Smooth muscle cell (in vitro differentiated cells): ENCODE measurements around the gene ABCF3. TPM values are rescaled to one million over a fixed set of nuclear protein-coding genes. Genes with fewer than 3 reads are reported as not detected.

Source experiments
- DNase-seq: peaks from one replicate; lab custom pipeline; 2025; ENCODE audit not compliant: unreplicated experiment; lab: John Stamatoyannopoulos, UW
- H2AFZ ChIP-seq: fragments of 200-600 bp; sonication (generic); 2 replicates; pipeline ENCODE4 v1.6.0; 2016; ENCODE audit warnings: antibody characterized with exemption, low read depth, mild to moderate bottlenecking
- H3F3A ChIP-seq: fragments of 200-600 bp; sonication (generic); 2 replicates; pipeline ENCODE4 v1.6.0; 2017; ENCODE audit warnings: antibody characterized with exemption, low read depth
- H3K27ac ChIP-seq: fragments of 200-600 bp; sonication (generic); 2 replicates; pipeline ENCODE4 v1.5.1; 2016; ENCODE audit warnings: low read depth, mild to moderate bottlenecking
- H3K27me3 ChIP-seq: fragments of 200-600 bp; sonication (generic); 2 replicates; pipeline ENCODE4 v1.6.1; 2016; ENCODE audit warnings: low read depth, mild to moderate bottlenecking
- H3K36me3 ChIP-seq: fragments of 200-600 bp; sonication (generic); 2 replicates; pipeline ENCODE4 v1.5.1; 2016; ENCODE audit warnings: low read depth
- H3K4me1 ChIP-seq: fragments of 200-600 bp; sonication (generic); 2 replicates; pipeline ENCODE4 v1.5.1; 2016; ENCODE audit warnings: low read depth
- H3K4me2 ChIP-seq: fragments of 200-600 bp; sonication (generic); 2 replicates; pipeline ENCODE4 v1.6.0; 2016; ENCODE audit warnings: mild to moderate bottlenecking
- H3K4me3 ChIP-seq: fragments of 200-600 bp; sonication (generic); 2 replicates; pipeline ENCODE4 v1.5.1; 2016; ENCODE audit warnings: mild to moderate bottlenecking
- H3K79me2 ChIP-seq: fragments of 200-600 bp; sonication (generic); 2 replicates; pipeline ENCODE4 v1.6.0; 2016; ENCODE audit warnings: low read depth, mild to moderate bottlenecking
- H3K9ac ChIP-seq: fragments of 200-600 bp; sonication (generic); 2 replicates; pipeline ENCODE4 v1.6.0; 2016; ENCODE audit warnings: low read depth
- H3K9me3 ChIP-seq: fragments of 200-600 bp; sonication (generic); replicated peaks from 2 replicates; pipeline ENCODE4 v1.5.1; 2016; ENCODE audit warnings: low read depth
- H4K20me1 ChIP-seq: fragments of 200-600 bp; sonication (generic); 2 replicates; pipeline ENCODE4 v1.6.0; 2016; ENCODE audit warnings: low read depth
- CTCF ChIP-seq: fragments of 200-600 bp; sonication (generic); IDR thresholded peaks from 2 replicates; pipeline ENCODE4 v1.5.1; 2017; ENCODE audit warnings: borderline replicate concordance, mild to moderate bottlenecking, antibody characterized with exemption; ENCODE audit not compliant: insufficient read depth, poor library complexity, severe bottlenecking
- WGBS: methylation state at CpG from one replicate; pipeline ENCODE4 v1.1.7; 2016; ENCODE audit warnings: low lambda C conversion rate; 5-methylcytosine and 5-hydroxymethylcytosine counted together
- polyA plus RNA-seq: library from polyadenylated mRNA; unstranded; fragments of >200 nt; fragmentation: Nextera tagmentation; extraction: Ambion mirVana; gene quantifications from 2 replicates; pipeline ENCODE4 v1.2.1, GENCODE V29; 2016
- total RNA-seq: library from RNA; depleted of rRNA; stranded (reverse); fragments of >200 nt; gene quantifications from 2 replicates; pipeline ENCODE4 v1.2.3, GENCODE V29; 2014

The ABCF3 gene
- total and polyA plus RNA-seq, 2 experiments from 2014 or later = 34.6 to 46.3 TPM

- Histone ChIP-seq H3K36me3 (no peaks in the 10 kb centered on the region), H3K79me2 (peaks cover 10% of the 10 kb centered on the region)
Observed at GRCh38 chr3:184169896-184170875, 15.8 kb upstream of the ABCF3 start.

DNA sequence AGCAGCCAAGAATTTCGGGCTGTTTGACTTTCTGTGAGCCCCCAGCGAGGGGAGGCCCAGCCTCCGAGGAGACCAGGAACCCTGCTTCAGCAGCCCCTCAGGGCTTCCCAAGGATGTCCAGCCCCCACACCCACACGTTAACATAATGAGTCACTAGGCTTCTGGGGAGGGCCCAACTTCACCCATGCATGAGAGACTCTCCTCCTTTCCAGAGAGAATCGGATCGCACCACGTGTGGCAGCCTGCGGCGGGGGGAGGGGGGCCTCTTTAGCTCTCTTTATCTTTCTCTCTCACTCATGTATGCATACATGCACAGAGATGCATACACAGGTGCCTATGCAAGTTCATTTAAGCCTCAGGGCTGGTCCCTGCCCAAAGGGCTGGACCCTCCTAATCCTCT lies 14.4 kb upstream of the ABCF3 start:
- no peaks in the 10 kb centered on the region for H3K27me3 ChIP-seq
- H3K9me3 ChIP-seq = no peaks in the 10 kb centered on the region
- H2AFZ ChIP-seq = no peak overlapping the region
- TF ChIP-seq CTCF = no peak
- H3K36me3 ChIP-seq = no peaks in the 10 kb centered on the region
- no peak overlapping the region for H3K4me2 ChIP-seq
- 44% methylated on average over 9 of the region's 9 CpGs for WGBS
- DNase-seq = no peak
- no peak overlapping the region for H3K4me3 ChIP-seq
- H3F3A ChIP-seq = peaks cover 53% of the 10 kb centered on the region
- peak overlapping the region; percentile 61 for H3K27ac ChIP-seq
- peaks cover 14% of the 10 kb centered on the region for H3K79me2 ChIP-seq
- H4K20me1 ChIP-seq = peaks cover 13% of the 10 kb centered on the region
- H3K4me1 ChIP-seq = peaks cover 8% of the 10 kb centered on the region
- no peak overlapping the region for H3K9ac ChIP-seq

More at GRCh38 chr3:184169896-184170875, 15.8 kb upstream of the ABCF3 start:
- WGBS = 97% methylated on average over 62 of the region's 66 CpGs
- H3K27me3 ChIP-seq = no peaks in the 10 kb centered on the region
- H3K4me2 ChIP-seq = no peak overlapping the region
- no peak overlapping the region for H2AFZ ChIP-seq
- H3K9ac ChIP-seq = no peak overlapping the region
- no peak for TF ChIP-seq CTCF
- peaks cover 41% of the 10 kb centered on the region for H3F3A ChIP-seq
- no peaks in the 10 kb centered on the region for H3K4me1 ChIP-seq
- no peak overlapping the region for H3K27ac ChIP-seq
- peaks cover 20% of the 10 kb centered on the region for H4K20me1 ChIP-seq
- DNase-seq = no peak
- H3K4me3 ChIP-seq = no peak overlapping the region
- H3K9me3 ChIP-seq = no peaks in the 10 kb centered on the region

- H2AFZ ChIP-seq = no peak overlapping the region
- peaks cover 53% of the 10 kb centered on the region for H3F3A ChIP-seq
- no peak for TF ChIP-seq CTCF
- peaks cover 18% of the 10 kb centered on the region for H3K79me2 ChIP-seq
- no peaks in the 10 kb centered on the region for H3K36me3 ChIP-seq
- H4K20me1 ChIP-seq = peaks cover 25% of the 10 kb centered on the region
- no peak overlapping the region for H3K9ac ChIP-seq
- H3K27ac ChIP-seq = peak overlapping the region; percentile 61
- H3K4me1 ChIP-seq = peaks cover 18% of the 10 kb centered on the region
- no peaks in the 10 kb centered on the region for H3K9me3 ChIP-seq
- H3K4me3 ChIP-seq = no peak overlapping the region
- DNase-seq = no peak
- no peaks in the 10 kb centered on the region for H3K27me3 ChIP-seq
- H3K4me2 ChIP-seq = no peak overlapping the region
- WGBS = 79% methylated on average over 5 of the region's 5 CpGs
Observed at GRCh38 chr3:184172681-184173373, 13.2 kb upstream of the ABCF3 start.
